Neutrophil (primary cell): Measurements from ENCODE around the gene EDEM1.

ENCODE experiments used
- H3K27ac ChIP-seq: fragments of 200-600 bp; sonication (generic); 2 replicates; pipeline ENCODE4 v1.5.1; 2016; ENCODE audit warnings: mild to moderate bottlenecking, moderate library complexity
- H3K27me3 ChIP-seq: fragments of 200-600 bp; sonication (generic); 2 replicates; pipeline ENCODE4 v1.6.0; 2016; ENCODE audit warnings: mild to moderate bottlenecking
- H3K36me3 ChIP-seq: fragments of 200-600 bp; sonication (generic); 2 replicates; pipeline ENCODE4 v1.5.1; 2017
- H3K4me1 ChIP-seq, 2 experiments: fragments of 200-600 bp in 1 of 2; sonication (generic) in 1 of 2; 1 replicate in 1 of 2; 2 replicates in 1 of 2; pipeline versions ENCODE4 v1.5.1 to v1.6.1; 2013 to 2016; ENCODE audit warnings: low read depth in 1 of 2, low read length in 1 of 2, mild to moderate bottlenecking in 1 of 2, moderate library complexity in 1 of 2; ENCODE audit not compliant: control insufficient read depth in 1 of 2, insufficient read depth in 1 of 2
- H3K4me3 ChIP-seq, 2 experiments: fragments of 200-600 bp in 1 of 2; sonication (generic) in 1 of 2; 1 replicate in 1 of 2; 2 replicates in 1 of 2; pipeline ENCODE4 v1.5.1; 2013 to 2016; ENCODE audit warnings: low read depth in 1 of 2, low read length in 1 of 2, mild to moderate bottlenecking in 1 of 2, moderate library complexity in 1 of 2
- H3K9me3 ChIP-seq: fragments of 200-600 bp; sonication (generic); 2 replicates; pipeline ENCODE4 v1.5.1; 2016
- CTCF ChIP-seq: fragments of 200-600 bp; sonication (generic); IDR thresholded peaks from 2 replicates; pipeline ENCODE4 v1.5.1; 2016; ENCODE audit warnings: antibody characterized with exemption

EDEM1 gene

GRCh38 chr3:5187156-5187919 is at the start of gene EDEM1:
Gene EDEM1 (plus strand): TSS chr3:5187707. CDS start chr3:5187806, 99 bp downstream.
- peaks cover 84 to 87% of the 10 kb centered on the region in 2 experiments for H3K4me1 ChIP-seq

GRCh38 chr3:5138214-5138981 is 49.1 kb upstream of the EDEM1 start:
- H3K27me3 ChIP-seq = no peaks in the 10 kb centered on the region
- no peak for TF ChIP-seq CTCF
- H3K9me3 ChIP-seq = no peaks in the 10 kb centered on the region
- peaks cover 34 to 36% of the 10 kb centered on the region in 2 experiments for H3K4me1 ChIP-seq
- peaks cover 3% of the 10 kb centered on the region for H3K36me3 ChIP-seq
- H3K27ac ChIP-seq = peak overlapping the region; percentile 67
- H3K4me3 ChIP-seq = no peak overlapping the region

More at GRCh38 chr3:5187156-5187919, at the start of gene EDEM1:
- H3K27ac ChIP-seq = peak within 1 kb of the TSS; percentile 99
- TF ChIP-seq CTCF = peak; percentile 48
- peak within 1 kb of the TSS; percentile 90 to 97 for H3K4me3 ChIP-seq
- no peaks in the 10 kb centered on the region for H3K36me3 ChIP-seq
- no peaks in the 10 kb centered on the region for H3K9me3 ChIP-seq
- no peaks in the 10 kb centered on the region for H3K27me3 ChIP-seq

GRCh38 chr3:5140230-5140621 is 47.3 kb upstream of the EDEM1 start:
- H3K36me3 ChIP-seq = peaks cover 3% of the 10 kb centered on the region
- peak overlapping the region; percentile 67 for H3K27ac ChIP-seq
- H3K4me3 ChIP-seq = no peak overlapping the region
- H3K9me3 ChIP-seq = no peaks in the 10 kb centered on the region
- TF ChIP-seq CTCF = no peak
- peaks cover 41 to 51% of the 10 kb centered on the region in 2 experiments for H3K4me1 ChIP-seq
- no peaks in the 10 kb centered on the region for H3K27me3 ChIP-seq

- H3K9me3 ChIP-seq = no peaks in the 10 kb centered on the region
- H3K36me3 ChIP-seq = peaks cover 3% of the 10 kb centered on the region
- peaks cover 41 to 53% of the 10 kb centered on the region in 2 experiments for H3K4me1 ChIP-seq
- TF ChIP-seq CTCF = no peak
- peak overlapping the region; percentile 67 for H3K27ac ChIP-seq
- H3K4me3 ChIP-seq = no peak overlapping the region
- no peaks in the 10 kb centered on the region for H3K27me3 ChIP-seq
Observed at GRCh38 chr3:5140839-5141238, 46.7 kb upstream of the EDEM1 start.

- H3K27me3 ChIP-seq = no peaks in the 10 kb centered on the region
- no peak overlapping the region for H3K27ac ChIP-seq
- no peak for TF ChIP-seq CTCF
- peaks cover 34 to 45% of the 10 kb centered on the region in 2 experiments for H3K4me1 ChIP-seq
- peaks cover 3% of the 10 kb centered on the region for H3K36me3 ChIP-seq
- no peak overlapping the region for H3K4me3 ChIP-seq
- H3K9me3 ChIP-seq = no peaks in the 10 kb centered on the region
Observed at GRCh38 chr3:5141760-5142159, 45.7 kb upstream of the EDEM1 start.
